Osteocyte (in vitro differentiated cells): ENCODE measurements around the gene KIF7. TPM values are rescaled to one million over a fixed set of nuclear protein-coding genes. Genes with fewer than 3 reads are reported as not detected.
A peak's percentile ranks its signal among the peaks of the same experiment; 100 is the strongest.
"Not testable (repeated sequence)": the region's sequence is repeated elsewhere in the genome, so short reads cannot be mapped to it uniquely, and the experiment has no call there.

Source experiments
- DNase-seq: peaks from one replicate; pipeline ENCODE4 v3.0.0; 2021; ENCODE audit warnings: mixed read lengths; ENCODE audit not compliant: unreplicated experiment; ENCODE audit errors: extremely low spot score
- H3K27ac Mint-ChIP-seq: one replicate; pipeline ENCODE4 v1.8.0; 2021; ENCODE audit warnings: mild to moderate bottlenecking, mixed read lengths; ENCODE audit not compliant: unreplicated experiment
- H3K27me3 Mint-ChIP-seq: one replicate; pipeline ENCODE4 v1.8.0; 2021; ENCODE audit warnings: mixed read lengths; ENCODE audit not compliant: unreplicated experiment
- H3K36me3 Mint-ChIP-seq: one replicate; pipeline ENCODE4 v1.8.0; 2021; ENCODE audit warnings: mixed read lengths; ENCODE audit not compliant: unreplicated experiment
- H3K4me1 Mint-ChIP-seq: one replicate; pipeline ENCODE4 v1.8.0; 2021; ENCODE audit warnings: mixed read lengths; ENCODE audit not compliant: unreplicated experiment
- H3K4me3 Mint-ChIP-seq: one replicate; pipeline ENCODE4 v1.8.0; 2021; ENCODE audit warnings: mild to moderate bottlenecking, moderate library complexity, mixed read lengths; ENCODE audit not compliant: unreplicated experiment
- H3K9me3 Mint-ChIP-seq: one replicate; pipeline ENCODE4 v1.8.0; 2021; ENCODE audit warnings: mixed read lengths; ENCODE audit not compliant: unreplicated experiment
- CTCF ChIP-seq: fragments of 200-600 bp; sonication (generic); IDR thresholded peaks from 2 replicates; pipeline ENCODE4 v1.5.0; 2021; ENCODE audit warnings: antibody characterized with exemption, mild to moderate bottlenecking, moderate library complexity
- total RNA-seq: library from RNA; stranded (reverse); gene quantifications from 2 replicates; pipeline ENCODE4 v1.2.1, GENCODE V29; 2021

Gene KIF7
- total RNA-seq, 1 donor from 2014 or later, result 20.0 TPM

DNA sequence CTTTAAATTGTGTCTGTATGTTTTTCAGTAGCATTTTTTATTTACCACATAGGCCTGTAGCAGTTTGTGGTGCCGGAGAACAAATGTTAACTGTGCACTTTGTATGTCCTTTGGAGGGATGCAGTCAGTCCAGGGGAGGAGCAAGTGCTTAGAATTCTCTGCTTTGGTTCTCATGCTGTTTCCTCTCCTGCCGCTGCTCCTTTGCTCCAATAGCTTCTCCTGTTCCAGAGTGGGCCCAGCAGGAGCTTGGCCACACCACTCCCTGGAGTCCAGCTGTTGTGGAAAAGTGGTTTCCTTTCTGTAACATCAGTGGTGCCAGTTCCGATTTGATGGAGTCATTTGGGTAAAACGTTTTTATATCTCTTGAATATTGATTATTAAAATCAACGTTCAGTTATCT is 63.4 kb downstream of the KIF7 start:
- H3K36me3 Mint-ChIP-seq, result peaks cover 2% of the 10 kb centered on the region
- H3K4me1 Mint-ChIP-seq, result peaks cover 11% of the 10 kb centered on the region
- peak overlapping the region; percentile 3 for H3K4me3 Mint-ChIP-seq
- DNase-seq, result no peak
- H3K27ac Mint-ChIP-seq, result peak overlapping the region; percentile 83
- TF ChIP-seq CTCF, result no peak
- no peaks in the 10 kb centered on the region for H3K9me3 Mint-ChIP-seq
- no peaks in the 10 kb centered on the region for H3K27me3 Mint-ChIP-seq

DNA sequence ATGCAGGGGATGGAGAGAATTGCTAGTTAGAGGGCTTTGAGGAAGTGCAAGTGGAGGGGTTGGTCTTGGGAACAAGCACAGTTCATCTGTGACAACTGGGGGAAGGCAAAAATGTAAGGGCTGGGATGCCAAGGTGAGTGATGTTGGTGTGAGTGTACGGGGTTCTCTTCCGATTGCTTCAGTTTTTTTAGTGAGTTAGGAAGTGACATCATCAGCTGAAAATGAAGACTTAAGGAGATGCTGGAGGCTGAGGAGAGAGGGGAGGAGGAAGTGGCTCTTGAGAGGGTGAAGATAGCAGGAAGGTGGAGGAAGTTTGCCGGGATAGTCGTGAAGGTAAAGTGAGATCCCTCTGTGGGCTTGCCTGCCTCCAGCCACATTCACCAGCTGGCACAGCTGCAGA is 67.3 kb downstream of the KIF7 start:
- TF ChIP-seq CTCF, result no peak
- no peak overlapping the region for H3K27ac Mint-ChIP-seq
- no peak for DNase-seq

DNA sequence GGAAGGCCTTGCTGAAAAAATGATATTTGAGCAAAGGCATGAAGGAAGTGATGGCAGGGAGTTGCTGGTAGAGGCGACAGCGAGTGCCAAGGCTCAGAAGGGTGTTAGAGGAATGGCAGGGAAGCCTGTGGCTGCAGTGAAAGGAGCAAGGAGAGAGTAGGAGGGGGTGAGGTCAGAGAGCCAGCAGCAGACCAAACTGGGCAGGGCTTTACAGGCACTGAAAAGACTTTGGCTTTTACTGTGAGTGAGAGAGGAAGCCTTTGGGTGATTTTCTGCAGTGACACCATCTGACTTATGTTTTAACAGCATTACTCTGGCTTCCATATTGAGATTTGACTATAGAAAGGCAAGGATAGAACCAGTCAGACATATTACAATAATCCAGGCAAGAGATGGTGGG is 68.6 kb downstream of the KIF7 start:
- H3K4me3 Mint-ChIP-seq, result no peak overlapping the region
- H3K27me3 Mint-ChIP-seq, result no peaks in the 10 kb centered on the region
- H3K27ac Mint-ChIP-seq, result no peak overlapping the region
- DNase-seq, result no peak
- no peak for TF ChIP-seq CTCF
- no peaks in the 10 kb centered on the region for H3K9me3 Mint-ChIP-seq
- peaks cover under 1% of the 10 kb centered on the region for H3K4me1 Mint-ChIP-seq
- no peaks in the 10 kb centered on the region for H3K36me3 Mint-ChIP-seq

More for the DNA sequence above, 67.3 kb downstream of the KIF7 start:
- H3K27me3 Mint-ChIP-seq, result no peaks in the 10 kb centered on the region
- no peak overlapping the region for H3K4me3 Mint-ChIP-seq
- no peaks in the 10 kb centered on the region for H3K36me3 Mint-ChIP-seq
- H3K4me1 Mint-ChIP-seq, result peaks cover 8% of the 10 kb centered on the region
- H3K9me3 Mint-ChIP-seq, result no peaks in the 10 kb centered on the region

- H3K9me3 Mint-ChIP-seq, H3K27me3 Mint-ChIP-seq, H3K27ac Mint-ChIP-seq, H3K4me3 Mint-ChIP-seq, DNase-seq, H3K36me3 Mint-ChIP-seq: not testable (repeated sequence)
- H3K4me1 Mint-ChIP-seq, result peaks cover 29% of the 10 kb centered on the region
Measured at GRCh38 chr15:89580747-89581146, 74.5 kb downstream of the KIF7 start.

GRCh38 chr15:89578146-89578545 is 77.1 kb downstream of the KIF7 start:
- no peak for DNase-seq
- Mint-ChIP-seq H3K27me3 (no peaks in the 10 kb centered on the region), H3K36me3 (no peaks in the 10 kb centered on the region), H3K27ac (peak overlapping the region; percentile 58), H3K4me3 (peak overlapping the region; percentile 58), H3K4me1 (peaks cover 29% of the 10 kb centered on the region), H3K9me3 (no peaks in the 10 kb centered on the region)
- TF ChIP-seq CTCF, result no peak

Other genes with a start within 250 kb of the KIF7 start
- gene RHCG, start 158.9 kb downstream of the KIF7 start, total RNA-seq, result not detected in 2 replicates
- gene TICRR, start 80.0 kb downstream of the KIF7 start, total RNA-seq, result 2.1 and 2.3 TPM in 2 replicates
- gene PLIN1, start 23.9 kb upstream of the KIF7 start, total RNA-seq, result 0.70 and 0.84 TPM in 2 replicates
- gene PEX11A, start 35.3 kb upstream of the KIF7 start, total RNA-seq, result 4.6 and 5.6 TPM in 2 replicates
- 0.19 TPM in 1 of 2 replicates, not detected in the other for gene WDR93, start 35.3 kb upstream of the KIF7 start, total RNA-seq
- gene MESP1, start 95.8 kb upstream of the KIF7 start, total RNA-seq, result 2.1 and 2.2 TPM in 2 replicates
- gene MESP2, start 120.9 kb upstream of the KIF7 start, total RNA-seq, result not detected in 2 replicates
- gene ANPEP, start 159.4 kb upstream of the KIF7 start, total RNA-seq, result 93.1 and 95.4 TPM in 2 replicates
- gene AP3S2, start 238.5 kb upstream of the KIF7 start, total RNA-seq, result 26.9 and 29.3 TPM in 2 replicates